GM10248 (cell line): Measurements from ENCODE around the gene NR2E3.

Source experiments
- CTCF ChIA-PET: fragments of 300-600 bp; sonication (Branson Sonifier 250); formaldehyde crosslinking; extraction: SDS; loops from one replicate; lab custom pipeline; 2021; ENCODE audit warnings: antibody characterized with exemption; lab: Yijun Ruan, JAX
- POLR2A ChIA-PET: fragments of 350-650 bp; sonication (Branson Sonifier 250); formaldehyde crosslinking; extraction: SDS; loops from one replicate; lab custom pipeline; 2020; ENCODE audit warnings: antibody characterized with exemption; lab: Yijun Ruan, JAX
- DNase-seq: peaks from one replicate; pipeline ENCODE4 v3.0.0; 2012; ENCODE audit errors: extremely low spot score
- TF ChIP-seq, protein P1 (sequence below): IDR thresholded peaks from 2 replicates; pipeline ENCODE4 v1.5.1; 2012; ENCODE audit warnings: mild to moderate bottlenecking, low read depth; ENCODE audit errors: extremely low read depth, missing control alignments, control extremely low read depth

NR2E3 gene

DNA sequence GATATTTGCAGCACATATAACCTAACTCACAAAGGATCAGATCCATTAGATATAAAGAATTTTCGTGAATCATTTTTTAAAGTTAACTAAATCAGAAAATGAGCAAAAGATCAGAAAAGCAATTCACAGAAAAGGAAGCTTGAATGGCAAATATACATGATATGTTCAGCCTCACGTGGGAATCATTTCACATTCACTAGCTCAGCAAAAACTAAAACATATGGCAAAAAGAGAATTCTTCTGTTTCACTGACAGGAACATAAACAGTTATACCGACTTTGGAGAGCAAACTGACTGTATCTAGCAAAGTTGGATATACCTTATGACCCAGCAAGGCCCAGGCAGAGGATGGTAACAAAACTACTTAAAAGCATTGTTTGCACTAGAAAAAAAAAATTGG is 34.0 kb upstream of the NR2E3 start:
- TF ChIP-seq, protein P1, sequence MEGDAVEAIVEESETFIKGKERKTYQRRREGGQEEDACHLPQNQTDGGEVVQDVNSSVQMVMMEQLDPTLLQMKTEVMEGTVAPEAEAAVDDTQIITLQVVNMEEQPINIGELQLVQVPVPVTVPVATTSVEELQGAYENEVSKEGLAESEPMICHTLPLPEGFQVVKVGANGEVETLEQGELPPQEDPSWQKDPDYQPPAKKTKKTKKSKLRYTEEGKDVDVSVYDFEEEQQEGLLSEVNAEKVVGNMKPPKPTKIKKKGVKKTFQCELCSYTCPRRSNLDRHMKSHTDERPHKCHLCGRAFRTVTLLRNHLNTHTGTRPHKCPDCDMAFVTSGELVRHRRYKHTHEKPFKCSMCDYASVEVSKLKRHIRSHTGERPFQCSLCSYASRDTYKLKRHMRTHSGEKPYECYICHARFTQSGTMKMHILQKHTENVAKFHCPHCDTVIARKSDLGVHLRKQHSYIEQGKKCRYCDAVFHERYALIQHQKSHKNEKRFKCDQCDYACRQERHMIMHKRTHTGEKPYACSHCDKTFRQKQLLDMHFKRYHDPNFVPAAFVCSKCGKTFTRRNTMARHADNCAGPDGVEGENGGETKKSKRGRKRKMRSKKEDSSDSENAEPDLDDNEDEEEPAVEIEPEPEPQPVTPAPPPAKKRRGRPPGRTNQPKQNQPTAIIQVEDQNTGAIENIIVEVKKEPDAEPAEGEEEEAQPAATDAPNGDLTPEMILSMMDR: no peak
- ChIA-PET CTCF (interaction anchor here (0.9 to 2.2 kb wide), 5 partner anchors 11 to 380 kb away, joined by 3 to 7 read pairs (median 3); no protein-coding TSS in a partner anchor), POLR2A (no interaction called here)
- DNase-seq: no peak

DNA sequence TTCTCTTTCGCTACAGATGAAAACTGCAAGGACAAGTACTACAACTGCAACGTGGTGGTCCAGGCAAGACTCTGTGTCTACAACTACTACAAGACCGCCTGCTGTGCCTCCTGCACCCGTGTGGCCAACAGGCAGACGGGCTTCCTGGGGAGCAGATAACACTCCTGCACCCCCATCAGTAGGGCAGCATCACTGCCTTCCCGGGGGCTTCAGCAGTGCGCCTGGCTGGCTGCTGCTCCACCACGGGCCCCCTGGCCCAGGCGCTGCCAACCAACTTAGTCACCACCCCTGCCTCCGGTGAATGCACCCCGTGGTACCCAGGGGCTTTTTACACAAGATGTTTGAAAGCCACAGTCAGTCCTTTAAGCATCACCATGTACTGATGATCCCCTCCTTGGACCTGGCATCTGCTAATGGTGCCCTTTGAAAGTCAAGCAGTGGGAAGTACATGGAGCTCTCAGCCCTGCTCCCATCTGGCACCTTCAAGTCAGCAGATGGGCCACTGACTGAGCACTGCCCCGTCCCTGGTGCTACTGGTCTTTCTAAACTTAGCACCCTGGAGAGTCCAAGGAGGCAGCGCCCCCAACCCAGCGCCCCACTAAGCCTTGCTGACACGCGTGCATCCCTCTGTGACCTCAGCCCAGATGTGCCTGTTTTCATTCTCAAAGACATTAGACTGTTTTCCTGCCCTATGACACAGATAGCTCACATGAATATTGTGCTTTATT is 33.0 kb upstream of the NR2E3 start:
- POLR2A ChIA-PET: no interaction called here
- CTCF ChIA-PET: interaction anchor here (0.7 to 2.5 kb wide), 7 partner anchors 13 to 379 kb away, joined by 3 to 13 read pairs (median 7); no protein-coding TSS in a partner anchor
- no peak for DNase-seq
- TF ChIP-seq, protein P1: no peak

DNA sequence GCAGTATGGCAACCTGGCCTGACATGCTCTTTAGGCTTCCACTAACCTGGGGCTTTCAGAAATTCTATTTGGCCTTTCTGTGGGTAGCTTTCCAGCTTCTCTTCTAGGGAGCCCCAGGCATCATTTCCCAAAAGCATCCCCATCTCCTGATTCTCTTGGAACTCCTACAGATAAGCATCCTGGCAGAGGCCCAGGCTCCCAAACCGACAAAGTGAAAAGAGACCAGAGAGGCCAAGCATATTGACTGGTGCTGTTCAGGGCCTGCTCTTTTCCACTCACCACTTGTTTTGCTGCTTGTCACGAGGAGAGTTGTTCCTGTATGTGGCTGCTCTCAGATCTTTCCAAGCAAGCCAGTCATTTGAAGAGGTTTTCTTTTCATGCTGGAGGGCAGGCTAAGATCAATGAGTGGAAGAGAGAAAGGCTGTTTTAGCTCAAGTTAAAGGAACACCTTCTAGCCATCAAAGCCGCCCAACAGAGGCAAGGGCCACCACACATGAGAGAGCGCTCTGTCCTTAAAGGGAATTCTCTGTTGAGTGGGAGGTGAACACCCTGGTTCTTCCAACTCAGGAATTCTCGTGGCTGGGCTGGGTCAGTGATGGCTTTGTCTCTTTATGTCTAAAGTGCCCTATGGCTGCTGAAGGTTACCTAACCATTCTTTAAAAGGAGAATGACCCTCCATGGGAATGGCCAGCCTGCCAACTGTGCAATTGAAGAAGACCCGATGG is 31.1 kb upstream of the NR2E3 start:
- POLR2A ChIA-PET: interaction anchor here (0.6 kb wide), 2 partner anchors 273 to 994 kb away, joined by 3 to 8 read pairs; no protein-coding TSS in a partner anchor
- no peak for DNase-seq
- TF ChIP-seq, protein P1: no peak
- CTCF ChIA-PET: interaction anchor here (1.0 to 4.0 kb wide), 12 partner anchors 8 to 442 kb away, joined by 3 to 34 read pairs (median 8); no protein-coding TSS in a partner anchor

DNA sequence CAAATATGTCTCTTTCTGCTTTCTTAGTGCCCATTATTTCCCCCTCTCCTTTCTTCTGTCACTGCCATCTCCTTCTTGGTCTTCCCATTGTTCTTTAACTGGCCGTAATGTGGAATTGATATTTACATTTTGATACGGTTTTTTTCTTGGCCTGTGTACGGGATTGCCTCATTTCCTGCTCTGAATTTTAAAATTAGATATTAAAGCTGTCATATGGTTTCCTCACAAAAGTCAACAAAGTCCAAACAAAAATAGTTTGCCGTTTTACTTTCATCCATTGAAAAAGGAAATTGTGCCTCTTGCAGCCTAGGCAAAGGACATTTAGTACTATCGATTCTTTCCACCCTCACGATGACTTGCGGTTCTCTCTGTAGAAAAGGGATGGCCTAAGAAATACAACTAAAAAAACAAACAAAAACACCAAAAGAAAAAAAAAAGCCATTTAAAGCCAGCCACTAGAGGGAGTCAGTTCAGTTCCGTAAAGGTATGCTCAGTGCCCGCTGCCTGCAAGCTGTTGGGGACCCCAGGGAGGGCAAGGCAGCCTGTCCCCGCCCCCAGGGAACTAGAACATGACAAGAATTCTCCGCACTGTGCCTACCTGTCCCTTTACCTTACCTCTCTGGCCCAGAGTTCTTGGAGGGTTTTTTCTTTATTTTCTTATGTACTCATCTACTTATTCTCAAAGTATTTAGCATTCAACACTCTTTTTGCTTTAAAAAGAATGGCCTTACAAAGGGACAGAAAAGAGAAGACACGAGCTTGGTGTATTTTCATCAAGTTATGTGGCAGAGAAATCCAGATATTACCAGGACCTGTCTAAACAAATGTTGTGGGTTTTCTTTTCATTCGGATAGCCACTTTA is 30.0 kb upstream of the NR2E3 start:
- TF ChIP-seq, protein P1: peak; percentile 67
- DNase-seq: peak; percentile 74
- POLR2A ChIA-PET: no interaction called here
- CTCF ChIA-PET: interaction anchor here (0.7 to 4.0 kb wide), 14 partner anchors 9 to 441 kb away, joined by 3 to 39 read pairs (median 3); no protein-coding TSS in a partner anchor

DNA sequence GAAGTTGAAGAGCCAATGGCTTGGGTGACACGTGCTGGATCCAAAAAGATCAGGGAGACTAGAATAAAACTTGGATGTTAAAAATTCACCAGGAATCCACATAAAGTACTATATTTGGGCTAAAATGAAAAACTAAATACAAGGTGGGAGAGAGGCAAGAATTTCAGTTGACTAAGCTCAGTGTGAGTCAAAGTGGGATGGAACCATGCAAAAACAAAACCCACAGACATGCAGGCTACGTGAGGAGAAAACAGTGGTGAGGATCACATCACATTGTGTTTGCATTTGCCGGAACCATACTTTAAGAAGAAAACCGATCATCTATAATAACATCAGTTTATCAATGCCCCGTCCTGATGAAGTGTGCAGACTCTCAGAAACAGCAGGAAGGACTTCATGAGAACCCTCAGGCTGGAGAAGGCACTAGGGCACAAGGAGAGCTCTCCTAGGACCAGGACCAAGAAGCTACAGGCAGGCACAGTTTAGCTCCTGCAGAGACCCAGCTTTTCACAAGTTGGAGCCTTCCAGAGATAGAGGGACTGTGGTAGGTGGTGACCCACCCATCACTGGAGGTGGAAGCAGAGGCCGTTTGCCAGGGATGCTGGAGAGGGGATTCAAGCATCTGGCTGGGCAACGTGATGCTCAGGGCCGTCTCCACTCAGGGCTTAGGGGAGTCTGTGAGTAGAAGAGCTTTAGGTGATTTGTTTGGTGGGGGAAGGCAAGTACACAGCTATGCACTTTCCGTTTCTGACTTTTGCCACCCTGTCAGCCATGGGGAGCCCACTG is 29.0 kb upstream of the NR2E3 start:
- DNase-seq: peak; percentile 72
- ChIA-PET CTCF (interaction anchor here (0.7 to 4.0 kb wide), 15 partner anchors 9 to 439 kb away, joined by 3 to 39 read pairs (median 3); no protein-coding TSS in a partner anchor), POLR2A (interaction anchor here (0.7 to 0.8 kb wide), 2 partner anchors 445 to 447 kb away, joined by 3 read pairs; no protein-coding TSS in a partner anchor)
- TF ChIP-seq, protein P1: no peak
